ENCODE measurements around the gene WDR17.

Gene WDR17

GRCh38 chr4:176031922-176032321 lies 33.7 kb upstream of the WDR17 start:
- Histone ChIP-seq H3K27ac (ENCODE audit: low read length) (no peak overlapping the region), H4K20me1 (ENCODE audit: insufficient read depth, low read length) (no peaks in the 10 kb centered on the region), H3K4me2 (ENCODE audit: low read length) (no peak overlapping the region), H3K9ac (ENCODE audit: low read length) (no peak overlapping the region), H3K4me3 (ENCODE audit: low read length) (no peak overlapping the region), H3K27me3 (ENCODE audit: low read depth, low read length) (0 out of 2 replicates have a peak, but pooled peaks cover 3% of the 10 kb centered on the region), H3K36me3 (replicated peaks; ENCODE audit: low read depth, low read length) (no peaks in the 10 kb centered on the region), H3K79me2 (ENCODE audit: low read length) (no peaks in the 10 kb centered on the region), H3K4me1 (ENCODE audit: low read length) (peaks cover 8% of the 10 kb centered on the region), H3K9me3 (ENCODE audit: insufficient read depth, low read length) (no peaks in the 10 kb centered on the region), H2AFZ (ENCODE audit: low read depth, low read length) (no peak overlapping the region)
- TF ChIP-seq CTCF (IDR thresholded peaks at IDR 0.05; ENCODE audit: low read depth, low read length) (no peak), EZH2phosphoT487 (IDR thresholded peaks at IDR 0.05; ENCODE audit: low read depth) (no peak)

- Histone ChIP-seq H3K79me2 (ENCODE audit: low read length) (no peaks in the 10 kb centered on the region), H3K9me3 (ENCODE audit: insufficient read depth, low read length) (no peaks in the 10 kb centered on the region), H3K4me2 (ENCODE audit: low read length) (no peak overlapping the region), H3K9ac (ENCODE audit: low read length) (no peak overlapping the region), H2AFZ (ENCODE audit: low read depth, low read length) (no peak overlapping the region), H4K20me1 (ENCODE audit: insufficient read depth, low read length) (no peaks in the 10 kb centered on the region), H3K27me3 (ENCODE audit: low read depth, low read length) (0 out of 2 replicates have a peak, but pooled peaks cover 3% of the 10 kb centered on the region), H3K27ac (ENCODE audit: low read length) (no peak overlapping the region), H3K36me3 (replicated peaks; ENCODE audit: low read depth, low read length) (no peaks in the 10 kb centered on the region), H3K4me1 (ENCODE audit: low read length) (peaks cover 10% of the 10 kb centered on the region), H3K4me3 (ENCODE audit: low read length) (no peak overlapping the region)
- no peak for TF ChIP-seq CTCF (IDR thresholded peaks at IDR 0.05; ENCODE audit: low read depth, low read length)
- TF ChIP-seq EZH2phosphoT487 (IDR thresholded peaks at IDR 0.05; ENCODE audit: low read depth) = no peak
These were observed 33.2 kb upstream of the WDR17 start for GRCh38 chr4:176032454-176032853.

GRCh38 chr4:176034499-176034898 lies 31.1 kb upstream of the WDR17 start:
- TF ChIP-seq EZH2phosphoT487 (IDR thresholded peaks at IDR 0.05; ENCODE audit: low read depth) = no peak
- peak; percentile 66 for TF ChIP-seq CTCF (IDR thresholded peaks at IDR 0.05; ENCODE audit: low read depth, low read length)
- no peak overlapping the region for H2AFZ ChIP-seq (ENCODE audit: low read depth, low read length)
- no peak overlapping the region for H3K9ac ChIP-seq (ENCODE audit: low read length)
- H3K27me3 ChIP-seq (ENCODE audit: low read depth, low read length) = no peaks in the 10 kb centered on the region
- H3K4me1 ChIP-seq (ENCODE audit: low read length) = peaks cover 10% of the 10 kb centered on the region
- H4K20me1 ChIP-seq (ENCODE audit: insufficient read depth, low read length) = no peaks in the 10 kb centered on the region
- H3K27ac ChIP-seq (ENCODE audit: low read length) = no peak overlapping the region
- no peaks in the 10 kb centered on the region for H3K36me3 ChIP-seq (replicated peaks; ENCODE audit: low read depth, low read length)
- H3K79me2 ChIP-seq (ENCODE audit: low read length) = no peaks in the 10 kb centered on the region
- no peak overlapping the region for H3K4me3 ChIP-seq (ENCODE audit: low read length)
- H3K4me2 ChIP-seq (ENCODE audit: low read length) = no peak overlapping the region
- H3K9me3 ChIP-seq (ENCODE audit: insufficient read depth, low read length) = peaks cover 6% of the 10 kb centered on the region; the same call in 1 of the 2 replicates

- H3K27me3 ChIP-seq (ENCODE audit: low read depth, low read length) = no peaks in the 10 kb centered on the region
- no peaks in the 10 kb centered on the region for H3K36me3 ChIP-seq (replicated peaks; ENCODE audit: low read depth, low read length)
- no peak overlapping the region for H3K27ac ChIP-seq (ENCODE audit: low read length)
- no peak overlapping the region for H3K4me3 ChIP-seq (ENCODE audit: low read length)
- H2AFZ ChIP-seq (ENCODE audit: low read depth, low read length) = no peak overlapping the region
- H3K9me3 ChIP-seq (ENCODE audit: insufficient read depth, low read length) = peaks cover 6% of the 10 kb centered on the region; the same call in 1 of the 2 replicates
- no peak overlapping the region for H3K4me2 ChIP-seq (ENCODE audit: low read length)
- H3K9ac ChIP-seq (ENCODE audit: low read length) = no peak overlapping the region
- H4K20me1 ChIP-seq (ENCODE audit: insufficient read depth, low read length) = no peaks in the 10 kb centered on the region
- H3K79me2 ChIP-seq (ENCODE audit: low read length) = no peaks in the 10 kb centered on the region
- peaks cover 10% of the 10 kb centered on the region for H3K4me1 ChIP-seq (ENCODE audit: low read length)
- TF ChIP-seq CTCF (IDR thresholded peaks at IDR 0.05; ENCODE audit: low read depth, low read length) (no peak), EZH2phosphoT487 (IDR thresholded peaks at IDR 0.05; ENCODE audit: low read depth) (no peak)
These were observed 30.7 kb upstream of the WDR17 start for GRCh38 chr4:176034936-176035335.
